IPS-18c (cell line): ENCODE measurements around the gene PRDM11.

Experiments
- H3K4me3 ChIP-seq: 2 replicates; pipeline ENCODE4 v1.7.0; 2013; ENCODE audit warnings: low read depth, mild to moderate bottlenecking, low read length, moderate library complexity; ENCODE audit not compliant: insufficient read depth
- H3K9me3 ChIP-seq: one replicate; pipeline ENCODE4 v1.6.1; 2013; ENCODE audit warnings: mild to moderate bottlenecking, low read length, moderate library complexity; ENCODE audit not compliant: control insufficient read depth, insufficient read depth

PRDM11 gene

DNA sequence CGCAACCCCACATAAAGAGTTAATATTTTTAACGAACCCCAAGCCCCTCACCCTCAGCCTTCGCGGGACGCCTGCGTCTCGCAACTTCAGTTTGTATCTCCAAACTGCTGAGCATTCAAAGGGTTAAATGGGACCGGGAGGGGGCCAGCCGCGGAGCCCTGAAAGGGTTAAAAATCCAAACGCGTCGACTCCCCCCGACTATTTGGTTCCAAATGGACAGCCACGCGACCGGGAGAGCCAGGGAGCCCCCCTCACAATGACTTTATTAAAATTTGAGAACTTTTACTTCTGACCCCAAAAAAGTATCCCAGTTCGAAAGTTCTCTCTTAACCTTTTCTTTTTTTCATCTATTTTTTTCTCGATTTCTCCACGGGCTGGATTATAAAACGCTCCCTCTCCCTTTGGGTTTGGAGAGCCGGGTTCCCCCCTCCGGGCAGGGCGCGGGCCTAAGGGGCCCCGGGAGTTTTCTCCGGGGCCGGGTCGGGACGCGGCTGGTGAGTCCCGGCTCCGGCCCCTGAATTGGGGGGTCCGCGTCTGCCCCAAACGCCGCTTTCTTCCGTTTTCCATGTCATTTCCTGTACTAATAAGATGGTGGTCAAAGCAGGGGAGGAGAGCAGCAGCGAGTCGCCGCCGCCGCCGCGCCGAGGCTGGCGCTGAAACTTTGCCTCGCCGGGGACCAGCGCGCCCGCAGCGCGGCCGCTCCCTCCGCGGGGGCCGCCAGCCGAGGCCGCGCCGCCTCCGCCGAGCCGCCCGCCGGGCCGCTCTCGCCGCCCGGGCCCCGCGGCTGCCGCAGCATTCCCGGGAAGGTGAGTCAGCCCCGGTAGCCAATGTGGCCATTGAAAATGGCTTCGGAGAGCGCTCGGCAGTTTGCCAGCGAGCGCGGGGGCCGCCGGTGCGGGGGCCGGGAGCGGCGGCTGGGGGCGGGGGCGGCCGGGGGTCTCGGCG is at the start of gene PRDM11:
TSS of gene PRDM11 (plus strand) at position 568 of the 945 bp plus-strand sequence. CDS start 35,128 bp downstream, outside the sequence.
- H3K9me3 ChIP-seq: peaks cover 2% of the 10 kb centered on the region
- H3K4me3 ChIP-seq: peak within 1 kb of the TSS; percentile 82

DNA sequence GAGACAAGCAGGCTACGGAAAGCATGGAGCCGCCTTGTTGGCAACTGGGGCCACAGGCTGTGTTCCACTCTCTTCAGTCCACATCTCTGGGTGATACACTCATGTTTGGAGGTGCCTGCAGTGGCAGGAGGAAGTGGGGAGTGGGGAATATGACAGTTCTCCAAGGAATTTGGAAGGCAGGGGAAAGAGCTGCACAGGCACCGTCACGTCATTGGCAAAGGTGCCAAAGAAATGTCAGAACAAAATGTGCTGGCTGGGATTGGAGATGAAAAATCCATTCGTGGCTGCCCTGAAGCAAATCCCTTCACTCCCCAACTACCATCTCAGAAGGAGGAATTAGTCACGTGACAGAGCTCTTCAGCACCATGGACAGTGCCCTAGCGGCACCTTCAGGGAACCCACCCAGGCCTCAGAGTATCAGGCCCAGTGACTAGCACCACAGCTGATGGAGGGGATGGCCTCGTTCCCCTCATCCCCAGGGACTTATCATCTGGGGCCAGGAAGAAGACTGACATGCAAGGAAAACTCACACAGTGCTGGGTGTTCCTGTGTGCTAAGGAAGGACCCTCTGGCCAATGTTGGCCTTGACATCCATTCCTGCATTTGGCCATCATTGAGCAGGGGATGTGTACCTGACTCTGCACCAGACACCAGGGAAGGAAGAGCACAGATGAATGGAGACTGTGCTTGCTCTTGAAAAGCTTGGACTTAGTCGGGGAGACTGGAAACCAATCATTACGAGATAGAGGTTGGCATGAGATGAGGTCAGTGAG is 48.5 kb upstream of the PRDM11 start:
- Histone ChIP-seq H3K4me3 (no peak overlapping the region), H3K9me3 (no peaks in the 10 kb centered on the region)

DNA sequence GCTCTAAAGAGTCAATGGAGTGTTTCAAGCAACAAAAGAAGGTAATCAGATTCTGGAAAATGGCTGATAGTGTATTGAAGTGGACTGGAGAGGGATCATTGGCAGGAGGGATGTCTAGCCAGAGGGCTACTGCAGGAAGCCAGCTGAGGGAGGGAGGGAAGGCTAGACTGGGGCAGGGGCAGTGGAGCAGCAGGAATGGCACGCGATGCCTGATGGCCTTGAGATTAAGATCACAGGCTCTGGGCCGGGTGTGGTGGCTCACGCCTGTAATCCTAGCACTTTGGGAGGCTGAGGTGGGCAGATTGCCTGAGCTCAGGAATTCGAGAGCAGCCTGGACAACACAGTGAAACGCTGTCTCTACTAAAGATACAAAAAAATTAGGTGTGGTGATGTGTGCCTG is 47.5 kb upstream of the PRDM11 start:
- H3K9me3 ChIP-seq: no peaks in the 10 kb centered on the region
- no peak overlapping the region for H3K4me3 ChIP-seq

DNA sequence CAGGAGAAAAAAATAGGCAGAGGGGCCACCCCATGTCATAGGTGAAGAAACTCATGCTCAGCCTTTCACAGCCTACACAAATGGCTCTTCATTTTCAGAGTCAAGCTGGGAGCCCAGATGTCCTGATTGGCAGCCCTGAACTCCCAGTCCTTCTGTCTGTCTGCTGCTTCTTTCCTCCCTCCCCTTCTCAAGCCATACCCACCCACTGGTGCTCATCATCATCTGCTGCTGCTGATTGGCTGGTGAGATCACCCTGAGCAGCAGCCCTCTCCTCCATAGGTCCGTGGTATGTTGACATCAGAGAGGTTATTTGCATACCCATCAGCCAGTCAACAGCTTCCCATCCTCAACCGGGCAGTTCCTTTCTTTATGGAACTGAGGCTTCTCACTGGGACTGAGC is 46.1 kb upstream of the PRDM11 start:
- Histone ChIP-seq H3K4me3 (no peak overlapping the region), H3K9me3 (no peaks in the 10 kb centered on the region)

DNA sequence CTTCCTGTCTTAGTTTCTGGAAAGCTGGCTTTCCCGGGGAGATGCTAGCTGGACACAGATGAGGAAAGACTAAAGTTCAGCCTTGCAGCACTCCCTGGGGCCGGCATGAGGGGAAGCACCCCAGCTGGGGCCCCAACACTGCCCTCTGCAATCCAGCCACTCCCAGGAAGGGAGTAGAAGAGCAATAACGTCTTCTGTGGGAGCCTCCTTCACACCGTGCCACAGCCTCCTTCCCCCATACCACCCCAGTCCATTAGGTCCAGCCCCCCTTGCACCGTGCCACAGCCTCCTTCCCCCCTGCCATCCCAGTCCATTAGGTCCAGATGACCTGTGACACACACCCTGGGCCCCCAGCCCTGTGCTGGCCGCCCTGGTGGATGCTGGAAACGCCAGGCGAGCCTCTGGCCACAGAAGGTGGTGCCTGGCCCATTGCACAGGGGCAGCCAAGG is 44.1 kb upstream of the PRDM11 start:
- Histone ChIP-seq H3K4me3 (no peak overlapping the region), H3K9me3 (no peaks in the 10 kb centered on the region)

DNA sequence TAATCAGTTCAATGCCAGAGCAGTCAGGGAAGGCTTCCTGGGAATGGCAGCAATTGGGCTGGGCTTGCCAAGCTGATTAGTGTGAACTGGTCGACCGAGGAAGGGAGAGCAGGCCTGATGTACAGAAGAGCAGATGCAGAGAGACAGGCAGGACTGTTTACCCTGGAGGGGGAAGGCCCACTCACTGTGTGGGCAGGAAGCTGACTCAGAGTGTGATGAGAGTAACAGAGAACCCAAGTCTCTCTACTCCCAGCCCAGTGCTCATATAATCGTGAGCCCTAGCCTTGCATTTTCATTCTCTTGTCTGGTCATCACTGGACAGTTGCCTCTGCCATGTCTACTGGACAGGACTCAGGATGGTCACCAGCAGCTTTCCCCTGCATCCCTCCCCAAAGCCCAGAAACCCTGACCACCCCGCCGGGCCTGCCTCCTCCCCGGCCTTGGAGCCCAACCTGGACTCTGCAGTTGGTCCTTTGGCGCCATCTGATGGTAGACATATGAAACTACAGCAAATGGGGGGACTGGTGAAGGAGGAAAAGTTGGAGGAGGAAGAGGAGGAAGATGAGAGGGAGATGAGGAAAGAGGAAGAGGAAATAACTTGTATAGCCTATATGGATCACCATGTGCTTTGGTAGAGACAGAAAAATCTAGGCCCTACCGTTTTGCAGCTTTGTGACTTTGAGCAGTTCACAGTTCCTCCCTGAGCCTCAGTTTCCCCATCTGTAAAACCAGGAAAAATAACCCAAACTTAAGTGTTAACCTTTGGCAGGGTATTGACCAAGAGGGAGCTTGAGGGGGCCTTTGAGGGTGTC is 43.4 kb upstream of the PRDM11 start:
- Histone ChIP-seq H3K9me3 (no peaks in the 10 kb centered on the region), H3K4me3 (no peak overlapping the region)

DNA sequence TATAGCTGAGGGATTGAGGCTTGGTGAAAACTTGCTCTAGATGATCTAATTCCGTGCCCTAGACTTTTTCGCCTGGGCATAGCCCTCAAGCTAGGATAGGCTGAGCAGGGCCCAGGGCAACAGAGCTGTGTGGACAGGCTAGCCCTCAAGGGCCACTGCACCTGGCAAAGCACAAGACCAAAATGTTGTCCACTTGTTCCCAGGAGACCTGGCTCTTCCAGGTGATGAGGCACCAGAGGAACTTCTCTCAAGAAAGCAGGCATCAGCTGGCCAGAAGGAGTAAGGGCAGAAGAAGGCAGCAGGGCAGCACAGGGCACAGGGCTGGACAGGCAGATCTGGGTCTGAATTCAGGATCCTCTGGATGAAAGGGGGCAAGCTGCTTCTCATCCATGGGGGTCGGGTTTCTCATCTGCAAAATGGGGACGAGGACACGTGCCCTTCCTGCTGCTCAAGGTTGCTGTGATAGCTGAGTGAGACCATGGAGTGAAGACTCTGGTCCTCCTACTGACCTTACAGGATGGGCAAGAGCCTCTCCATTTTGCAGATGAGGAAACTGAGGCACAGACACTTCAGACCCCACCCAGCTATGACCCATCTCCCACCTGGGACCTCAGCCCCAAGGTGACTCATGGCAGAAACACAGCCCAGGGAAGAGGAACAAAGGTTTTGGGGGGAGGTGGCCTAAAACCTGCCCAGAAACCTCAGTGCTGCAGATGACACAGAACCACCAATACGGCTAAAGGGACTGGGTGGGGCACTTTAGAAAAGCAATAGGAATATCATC is 42.2 kb upstream of the PRDM11 start:
- Histone ChIP-seq H3K4me3 (no peak overlapping the region), H3K9me3 (no peaks in the 10 kb centered on the region)

DNA sequence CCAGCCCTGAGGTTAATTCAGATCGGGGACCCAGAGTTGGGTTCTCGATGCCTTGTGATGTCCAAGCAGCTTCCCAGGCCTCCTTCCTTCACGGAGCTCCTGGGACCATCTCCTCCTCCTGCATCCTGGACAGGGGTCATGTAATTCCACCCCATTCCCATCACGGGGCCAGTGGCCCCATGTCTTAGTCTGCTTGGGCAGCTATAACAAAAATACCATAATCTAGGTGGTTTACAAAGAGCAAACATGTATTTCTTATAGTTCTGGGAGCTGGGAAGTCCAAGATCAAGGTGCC is 41.7 kb upstream of the PRDM11 start:
- no peak overlapping the region for H3K4me3 ChIP-seq
- H3K9me3 ChIP-seq: no peaks in the 10 kb centered on the region

DNA sequence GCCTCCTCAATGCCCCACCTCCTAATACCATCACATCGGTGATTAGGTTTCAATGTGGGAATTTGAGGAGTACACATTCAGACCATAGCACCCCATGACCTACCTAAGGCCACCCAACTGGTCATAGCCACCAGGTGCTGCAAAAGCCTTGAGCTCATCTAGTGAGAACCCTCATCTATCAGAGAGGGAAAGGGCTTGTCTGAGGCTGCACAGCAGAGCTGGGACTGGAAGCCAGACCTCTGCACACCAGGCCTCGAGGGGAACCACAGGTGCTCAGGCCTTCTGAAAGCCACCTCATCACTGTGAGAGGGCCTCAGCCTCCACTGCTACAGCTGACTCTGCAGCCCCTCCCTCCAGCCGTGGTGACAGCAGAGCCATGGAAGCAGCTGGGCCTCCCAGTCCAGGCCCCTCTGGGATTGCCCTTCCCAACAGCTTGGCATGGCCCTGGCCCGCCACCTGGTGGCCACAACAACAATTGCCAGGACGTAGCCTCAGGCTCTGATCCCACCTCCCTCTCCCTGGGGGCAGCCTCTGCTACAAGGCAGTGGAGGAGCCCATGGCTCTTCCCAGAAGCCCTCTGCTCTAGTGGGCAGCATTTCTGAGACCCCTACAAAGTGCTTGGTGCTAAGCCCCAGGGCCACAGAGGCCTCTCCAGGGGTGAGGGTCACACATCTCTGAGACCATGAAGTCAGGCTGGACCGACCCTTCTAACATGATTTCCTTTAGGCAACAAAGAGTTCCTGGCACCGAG is 41.0 kb upstream of the PRDM11 start:
- no peak overlapping the region for H3K4me3 ChIP-seq
- no peaks in the 10 kb centered on the region for H3K9me3 ChIP-seq

DNA sequence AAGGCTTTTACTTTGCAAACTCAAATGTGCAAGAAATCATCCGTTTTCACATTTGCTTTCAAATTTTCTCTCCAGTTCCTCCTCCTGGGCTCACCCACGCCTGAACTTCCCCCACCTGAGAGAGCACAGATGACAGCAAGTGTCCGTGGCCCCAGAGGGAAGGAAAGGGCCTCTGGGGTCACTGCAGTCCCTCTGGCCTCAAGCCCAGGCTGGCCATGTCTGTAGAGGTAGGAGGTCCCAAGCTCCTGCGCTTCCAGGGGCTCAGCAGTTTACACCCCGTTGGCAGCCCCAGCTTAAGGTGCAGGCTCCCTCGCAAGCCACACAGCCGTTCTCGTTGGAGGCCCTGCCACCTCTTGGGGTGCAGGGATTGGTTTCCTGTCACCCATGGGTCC is 40.5 kb upstream of the PRDM11 start:
- no peaks in the 10 kb centered on the region for H3K9me3 ChIP-seq
- no peak overlapping the region for H3K4me3 ChIP-seq

DNA sequence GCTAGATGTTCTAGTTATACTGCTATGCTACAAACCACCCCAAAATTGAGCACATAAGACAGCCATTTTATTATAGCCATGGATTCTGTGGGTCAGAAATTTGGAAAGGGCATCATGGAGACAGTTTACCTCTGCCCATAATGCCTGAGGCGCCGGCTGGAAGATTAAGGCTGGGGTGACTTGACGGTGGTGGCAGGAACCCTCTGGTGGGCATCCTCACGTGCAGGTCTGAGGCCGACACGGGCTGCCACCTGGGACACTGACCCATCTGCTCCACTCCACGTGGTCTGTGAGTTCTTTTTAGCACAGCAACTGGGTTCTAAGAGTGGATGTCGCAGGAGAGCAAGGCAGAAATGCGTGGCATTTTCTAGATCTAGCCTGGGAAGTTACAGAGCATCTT is 40.0 kb upstream of the PRDM11 start:
- H3K4me3 ChIP-seq: no peak overlapping the region

DNA sequence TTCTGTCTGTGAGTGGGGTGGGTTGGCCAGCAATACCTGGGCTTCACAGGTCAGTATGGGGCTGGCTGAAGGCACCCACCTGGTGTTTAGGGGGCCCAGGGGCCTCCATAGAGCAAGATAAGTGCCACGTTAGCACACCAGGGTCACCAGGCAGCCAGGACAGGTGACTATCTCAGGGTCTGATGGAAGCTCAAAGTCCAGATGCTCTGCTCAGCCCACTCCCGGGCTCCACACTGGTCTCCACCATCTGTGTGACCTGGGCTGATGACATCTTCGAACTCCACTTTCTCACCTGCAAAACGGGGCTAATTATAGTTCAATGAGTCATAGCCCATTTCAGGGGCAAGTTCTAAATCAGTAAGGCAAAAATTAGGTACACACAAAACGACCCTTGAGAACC is 39.4 kb upstream of the PRDM11 start:
- Histone ChIP-seq H3K9me3 (no peaks in the 10 kb centered on the region), H3K4me3 (no peak overlapping the region)

More for the DNA sequence above, 40.0 kb upstream of the PRDM11 start:
- H3K9me3 ChIP-seq: no peaks in the 10 kb centered on the region

DNA sequence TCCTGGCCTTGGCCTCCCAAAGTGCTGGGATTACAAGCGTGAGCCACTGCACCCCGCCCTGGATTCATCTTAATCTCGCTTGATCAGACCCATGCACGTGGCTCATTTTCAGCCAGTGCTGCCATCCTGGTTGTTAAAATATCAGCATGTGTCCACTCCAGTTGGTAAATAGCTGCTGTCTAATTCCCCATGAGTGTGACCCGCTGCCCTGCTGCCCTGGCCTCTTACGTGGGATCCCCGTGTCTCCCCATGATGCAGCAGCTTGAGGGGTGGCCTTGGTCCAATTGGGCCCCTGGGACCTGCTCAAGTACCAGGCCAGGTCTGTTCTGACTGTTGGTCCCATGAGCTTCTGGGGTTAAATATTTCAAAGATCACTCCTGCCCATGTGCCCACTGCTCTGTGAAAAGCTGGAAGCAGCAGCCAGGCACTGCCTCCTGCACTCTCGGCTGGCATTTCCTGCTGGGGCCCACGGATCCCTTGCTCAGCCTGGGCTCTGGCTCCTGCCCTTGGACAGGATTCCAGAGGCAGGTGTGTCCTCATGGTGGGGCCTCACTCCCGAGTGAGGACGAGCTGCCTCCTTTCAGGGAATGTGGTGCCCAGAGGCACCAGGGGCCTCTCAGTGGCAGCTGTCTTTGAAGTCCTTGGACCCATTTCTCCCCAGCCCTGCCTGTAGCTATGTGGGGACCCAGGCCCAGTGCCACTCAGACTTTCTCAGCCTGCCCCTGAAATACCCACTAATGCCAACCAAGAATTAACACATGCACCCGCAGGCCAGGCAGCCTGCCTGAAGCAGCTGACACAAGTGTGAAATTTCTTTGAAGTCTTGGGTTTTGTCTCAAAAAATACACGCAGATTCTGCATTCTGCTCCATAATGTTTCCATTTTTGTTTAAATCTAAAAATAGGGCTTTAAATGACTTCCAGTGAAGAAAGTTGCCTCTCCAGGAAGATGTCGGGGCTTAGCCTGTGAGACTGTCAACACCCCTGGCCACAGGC is 38.1 kb upstream of the PRDM11 start:
- no peaks in the 10 kb centered on the region for H3K9me3 ChIP-seq
- H3K4me3 ChIP-seq: no peak overlapping the region

DNA sequence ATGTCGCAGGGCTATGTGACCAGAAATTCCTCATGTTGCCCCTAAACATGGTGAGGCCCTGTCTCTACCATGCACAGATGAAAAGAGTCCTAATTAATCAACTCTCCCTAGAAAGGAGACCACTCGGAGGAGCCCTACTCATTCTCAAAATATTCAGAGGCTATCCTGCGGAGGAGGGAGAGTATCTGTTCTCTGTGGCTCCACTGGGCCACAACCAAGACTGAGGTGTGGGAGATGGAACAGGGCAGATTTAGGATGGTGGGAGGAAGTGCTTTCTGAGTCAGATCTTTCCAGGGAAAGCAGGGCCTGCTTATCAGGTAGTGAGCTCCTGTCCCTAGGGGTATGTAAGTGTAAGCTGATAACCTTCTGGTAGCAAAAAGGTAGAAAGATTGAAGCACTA is 37.0 kb upstream of the PRDM11 start:
- Histone ChIP-seq H3K4me3 (no peak overlapping the region), H3K9me3 (no peaks in the 10 kb centered on the region)

DNA sequence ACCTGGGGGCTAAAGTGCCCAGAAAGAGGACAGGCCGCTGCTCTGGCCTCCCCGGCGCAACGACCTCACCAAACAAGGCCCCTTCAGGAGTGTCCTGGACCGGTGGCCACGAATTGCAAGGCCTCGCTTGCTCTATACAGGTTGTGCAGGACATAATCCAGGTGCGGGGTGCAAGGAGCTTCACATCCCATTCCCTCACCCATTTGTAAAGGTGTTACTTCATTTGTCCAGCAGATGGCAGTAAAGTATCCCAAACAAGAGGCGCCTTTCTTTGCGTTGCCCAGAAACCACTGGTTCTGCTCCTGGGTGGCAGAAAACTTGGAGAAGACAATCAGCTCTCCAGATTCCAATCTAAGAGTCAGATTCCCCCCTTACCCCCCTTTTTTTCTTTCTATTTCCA is 35.9 kb upstream of the PRDM11 start:
- H3K4me3 ChIP-seq: no peak overlapping the region

More for the DNA sequence above, 35.9 kb upstream of the PRDM11 start:
- no peaks in the 10 kb centered on the region for H3K9me3 ChIP-seq
